ENCODE measurements around the gene THBD. TPM values are rescaled to one million over a fixed set of nuclear protein-coding genes. Genes with fewer than 3 reads are reported as not detected.

THBD gene
- total RNA-seq, 1 experiment from 2014 or later = 0.28 TPM

GRCh38 chr20:23043376-23043775 is 6.1 kb downstream of the THBD start:
- Histone ChIP-seq H3K18ac (ENCODE audit: insufficient read length, low read depth, low read length) (no peak overlapping the region), H2BK12ac (ENCODE audit: insufficient read length, low read depth, low read length) (no peak overlapping the region), H3K23ac (ENCODE audit: insufficient read length, low read depth, low read length) (no peak overlapping the region), H3T11ph (ENCODE audit: low read length) (no peak overlapping the region), H3K4ac (ENCODE audit: low read depth, low read length) (no peak overlapping the region), H2BK5ac (ENCODE audit: insufficient read length, low read length) (no peak overlapping the region), H4K91ac (ENCODE audit: insufficient read length, low read depth, low read length) (no peak overlapping the region), H3K23me2 (ENCODE audit: insufficient read length, low read depth, low read length, poor library complexity, severe bottlenecking) (no peaks in the 10 kb centered on the region), H2BK120ac (ENCODE audit: low read depth, low read length, poor library complexity, severe bottlenecking) (no peak overlapping the region), H2BK15ac (ENCODE audit: low read depth, low read length) (no peak overlapping the region), H4K8ac (replicated peaks; ENCODE audit: insufficient read length, low read depth, low read length) (no peak overlapping the region), H3K27me3 (ENCODE audit: insufficient read depth, low read length) (peaks cover 14% of the 10 kb centered on the region; the same call in 1 of the 2 replicates), H2AK5ac (ENCODE audit: insufficient read length, low read length) (no peak overlapping the region), H3K4me1 (ENCODE audit: insufficient read depth, low read length) (peaks cover 9% of the 10 kb centered on the region; the same call in 1 of the 2 replicates), H3K9me3 (ENCODE audit: control insufficient read depth, low read depth, low read length) (no peaks in the 10 kb centered on the region), H2BK20ac (ENCODE audit: low read depth, low read length, poor library complexity, severe bottlenecking) (no peak overlapping the region), H3K9ac (ENCODE audit: extremely low read depth, insufficient read length, low read length) (no peak overlapping the region), H3K56ac (ENCODE audit: insufficient read length, low read depth, low read length) (no peak overlapping the region), H3K4me2 (ENCODE audit: insufficient read depth, insufficient read length, low read length) (no peak overlapping the region), H3K27ac (ENCODE audit: insufficient read length, low read depth, low read length) (no peak overlapping the region), H3K79me1 (ENCODE audit: insufficient read depth, low read depth, low read length, poor library complexity, severe bottlenecking) (no peaks in the 10 kb centered on the region), H2AFZ (ENCODE audit: low read length) (no peak overlapping the region), H3K79me2 (ENCODE audit: insufficient read depth, low read length) (no peaks in the 10 kb centered on the region), H3K14ac (ENCODE audit: insufficient read depth, low read length) (no peak overlapping the region), H4K20me1 (ENCODE audit: control insufficient read depth, insufficient read depth, insufficient read length) (no peaks in the 10 kb centered on the region), H4K5ac (ENCODE audit: insufficient read length, low read depth, low read length) (no peak overlapping the region)
- DNase-seq = no peak
- H3K27me3 Mint-ChIP-seq (ENCODE audit: low read depth) = peaks cover 96% of the 10 kb centered on the region
- no peak overlapping the region for H3K4me3 Mint-ChIP-seq
- no peak overlapping the region for H3K27ac Mint-ChIP-seq
- TF ChIP-seq CTCF (conservative IDR thresholded peaks at IDR 0.05) = no peak
- peaks cover 31 to 46% of the 10 kb centered on the region in 2 experiments for H3K4me1 Mint-ChIP-seq
- no CpG with 5 or more reads among the region's 6 CpGs for WGBS (ENCODE audit: extremely low coverage, insufficient read length, low lambda C conversion rate)
- peaks cover 2 to 4% of the 10 kb centered on the region in 2 experiments; a peak in 2 of 5 replicates for H3K9me3 Mint-ChIP-seq
- peaks cover 0 to 3% (median 1%) of the 10 kb centered on the region in 3 experiments; a peak in 2 of 7 replicates for H3K36me3 Mint-ChIP-seq (ENCODE audit: insufficient read depth in 1 of 3, low read depth in 3 of 3)
